DOHH2 (cell line): Measurements from ENCODE around the gene COL12A1.

ENCODE experiments used
- H3F3A ChIP-seq: fragments of 200-600 bp; sonication (generic), shearing (Covaris generic); 2 replicates; pipeline ENCODE4 v1.6.0; 2016; ENCODE audit warnings: antibody characterized with exemption, mild to moderate bottlenecking; ENCODE audit not compliant: control insufficient read depth, insufficient read depth
- H3K27ac ChIP-seq: fragments of 200-600 bp; sonication (generic); 2 replicates; pipeline ENCODE4 v1.5.1; 2014; ENCODE audit warnings: low read depth, mild to moderate bottlenecking, low read length, moderate library complexity
- H3K27me3 ChIP-seq: fragments of 200-600 bp; sonication (generic); 2 replicates; pipeline ENCODE4 v1.6.1; 2014; ENCODE audit warnings: mild to moderate bottlenecking, low read length, mixed read lengths; ENCODE audit not compliant: control insufficient read depth
- H3K36me3 ChIP-seq: fragments of 200-600 bp; sonication (generic); 2 replicates; pipeline ENCODE4 v1.6.1; 2014; ENCODE audit warnings: mild to moderate bottlenecking, low read length, moderate library complexity, mixed read lengths; ENCODE audit not compliant: control insufficient read depth
- H3K4me1 ChIP-seq: fragments of 200-600 bp; sonication (generic); 2 replicates; pipeline ENCODE4 v1.6.1; 2014; ENCODE audit warnings: mild to moderate bottlenecking, low read length, mixed read lengths; ENCODE audit not compliant: control insufficient read depth
- H3K4me2 ChIP-seq: fragments of 200-600 bp; sonication (generic); 2 replicates; pipeline ENCODE4 v1.6.0; 2014; ENCODE audit warnings: mild to moderate bottlenecking, low read length, moderate library complexity
- H3K4me3 ChIP-seq: fragments of 200-600 bp; sonication (generic); 2 replicates; pipeline ENCODE4 v1.5.1; 2014; ENCODE audit warnings: mild to moderate bottlenecking, low read length, mixed read lengths
- H3K79me2 ChIP-seq: fragments of 200-600 bp; sonication (generic); 2 replicates; pipeline ENCODE4 v1.6.1; 2014; ENCODE audit warnings: mild to moderate bottlenecking, low read length, mixed read lengths; ENCODE audit not compliant: control insufficient read depth
- H3K9me2 ChIP-seq: fragments of 200-600 bp; sonication (generic); replicated peaks from 2 replicates; pipeline ENCODE4 v1.6.1; 2014; ENCODE audit warnings: mild to moderate bottlenecking, low read length, mixed read lengths; ENCODE audit not compliant: control insufficient read depth
- H3K9me3 ChIP-seq: fragments of 200-600 bp; sonication (generic); 2 replicates; pipeline ENCODE4 v1.6.1; 2014; ENCODE audit warnings: antibody characterized with exemption, low read length, mixed read lengths; ENCODE audit not compliant: control insufficient read depth, insufficient read depth
- H4K20me1 ChIP-seq: fragments of 200-600 bp; sonication (generic); 2 replicates; pipeline ENCODE4 v1.6.0; 2014; ENCODE audit warnings: low read depth, mild to moderate bottlenecking, antibody characterized with exemption, low read length, moderate library complexity; ENCODE audit not compliant: control insufficient read depth, insufficient read depth
- CTCF ChIP-seq: fragments of 200-600 bp; sonication (generic); IDR thresholded peaks from one replicate; pipeline ENCODE4 v1.5.1; 2014; ENCODE audit warnings: antibody characterized with exemption, mild to moderate bottlenecking, low read depth, low read length; ENCODE audit not compliant: poor library complexity, severe bottlenecking
- EZH2phosphoT487 ChIP-seq: fragments of 200-600 bp; sonication (generic); IDR thresholded peaks from 2 replicates; pipeline ENCODE4 v1.6.1; 2017; ENCODE audit warnings: borderline replicate concordance, mild to moderate bottlenecking, antibody characterized with exemption, low read length, moderate library complexity, mixed read lengths

The COL12A1 gene

GRCh38 chr6:75089151-75089897 is 116.5 kb downstream of the COL12A1 start:
- no peak overlapping the region for H3K4me2 ChIP-seq
- TF ChIP-seq CTCF (no peak), EZH2phosphoT487 (no peak)
- H4K20me1 ChIP-seq, result no peaks in the 10 kb centered on the region
- no peak overlapping the region for H3K4me3 ChIP-seq
- H3K9me3 ChIP-seq, result no peaks in the 10 kb centered on the region
- no peak overlapping the region for H3K27ac ChIP-seq
- no peaks in the 10 kb centered on the region for H3K27me3 ChIP-seq
- no peaks in the 10 kb centered on the region for H3K4me1 ChIP-seq
- no peaks in the 10 kb centered on the region for H3K79me2 ChIP-seq
- H3F3A ChIP-seq, result no peaks in the 10 kb centered on the region
- H3K36me3 ChIP-seq, result no peaks in the 10 kb centered on the region
- no peaks in the 10 kb centered on the region for H3K9me2 ChIP-seq

- Histone ChIP-seq H3K4me1 (no peaks in the 10 kb centered on the region), H3K36me3 (no peaks in the 10 kb centered on the region), H3K4me3 (no peak overlapping the region), H4K20me1 (no peaks in the 10 kb centered on the region), H3K9me2 (no peaks in the 10 kb centered on the region), H3K9me3 (no peaks in the 10 kb centered on the region), H3K27me3 (no peaks in the 10 kb centered on the region), H3K27ac (no peak overlapping the region), H3K79me2 (no peaks in the 10 kb centered on the region), H3F3A (no peaks in the 10 kb centered on the region), H3K4me2 (no peak overlapping the region)
- no peak for TF ChIP-seq CTCF
Observed at GRCh38 chr6:75085931-75086635, 119.8 kb downstream of the COL12A1 start.

GRCh38 chr6:75084872-75085381 is 120.9 kb downstream of the COL12A1 start:
- no peaks in the 10 kb centered on the region for H3K9me3 ChIP-seq
- no peak overlapping the region for H3K4me2 ChIP-seq
- no peaks in the 10 kb centered on the region for H3K27me3 ChIP-seq
- no peaks in the 10 kb centered on the region for H3F3A ChIP-seq
- H4K20me1 ChIP-seq, result no peaks in the 10 kb centered on the region
- H3K79me2 ChIP-seq, result no peaks in the 10 kb centered on the region
- no peak overlapping the region for H3K27ac ChIP-seq
- no peak overlapping the region for H3K4me3 ChIP-seq
- H3K36me3 ChIP-seq, result no peaks in the 10 kb centered on the region
- no peaks in the 10 kb centered on the region for H3K4me1 ChIP-seq
- no peak for TF ChIP-seq CTCF
- no peaks in the 10 kb centered on the region for H3K9me2 ChIP-seq
